ENCODE measurements around the gene OSBPL5. TPM values are rescaled to one million over a fixed set of nuclear protein-coding genes. Genes with fewer than 3 reads are reported as not detected.
"Not testable (repeated sequence)": the region's sequence is repeated elsewhere in the genome, so short reads cannot be mapped to it uniquely, and the experiment has no call there.

The OSBPL5 gene
- total RNA-seq, 1 donor from 2014 or later: 31.4 TPM

DNA sequence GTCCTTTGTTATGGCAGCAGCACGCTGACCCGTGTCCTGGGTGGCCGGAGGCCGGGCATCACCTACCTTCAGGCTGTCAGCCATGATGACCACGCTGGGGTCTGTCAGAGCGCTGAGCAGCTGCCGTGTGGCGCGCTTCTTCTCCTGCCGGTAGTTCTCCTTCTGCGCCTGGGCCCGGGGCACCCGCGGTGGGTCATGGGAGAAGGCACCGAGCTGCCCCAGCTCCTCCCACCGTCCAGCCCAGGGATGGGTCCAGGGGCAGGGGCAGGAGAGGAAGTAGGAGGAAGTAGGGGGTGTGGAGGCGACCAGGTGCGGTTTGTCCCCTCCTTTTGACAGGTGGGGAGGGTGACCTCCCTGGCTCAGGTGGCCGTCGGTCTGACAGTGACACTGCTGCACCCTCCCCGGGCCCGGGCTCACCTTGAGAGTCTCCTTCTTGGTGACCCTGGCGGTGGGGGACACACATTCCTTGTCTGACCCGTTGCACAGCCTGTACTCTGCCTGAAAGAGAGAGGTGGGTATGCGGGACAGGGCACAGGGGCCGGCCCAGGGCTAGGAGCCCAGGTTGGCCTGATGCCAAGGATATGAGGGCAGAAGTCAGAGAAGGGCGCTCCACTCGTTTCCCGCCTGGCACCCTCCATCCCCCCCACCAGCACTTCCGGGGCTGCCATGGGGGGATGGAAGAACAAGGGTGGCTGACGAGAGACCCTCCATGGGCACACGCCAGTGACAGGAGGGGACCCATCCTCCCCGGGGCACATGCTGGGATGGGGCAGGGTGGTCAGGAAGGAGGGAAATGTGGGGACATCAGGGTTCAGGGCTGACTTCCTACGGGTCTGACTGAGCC lies 43.0 kb downstream of the OSBPL5 start:
- Mint-ChIP-seq H3K27me3 (ENCODE audit: low read depth) (no peaks in the 10 kb centered on the region), H3K4me3 (no peak overlapping the region), H3K9me3 (peaks cover 5% of the 10 kb centered on the region), H3K36me3 (ENCODE audit: low read depth) (peaks cover 16% of the 10 kb centered on the region), H3K27ac (ENCODE audit: unreplicated experiment) (no peak overlapping the region), H3K4me1 (no peaks in the 10 kb centered on the region)
- no peak for DNase-seq (ENCODE audit: low read depth, low spot score)
- TF ChIP-seq, protein P1, sequence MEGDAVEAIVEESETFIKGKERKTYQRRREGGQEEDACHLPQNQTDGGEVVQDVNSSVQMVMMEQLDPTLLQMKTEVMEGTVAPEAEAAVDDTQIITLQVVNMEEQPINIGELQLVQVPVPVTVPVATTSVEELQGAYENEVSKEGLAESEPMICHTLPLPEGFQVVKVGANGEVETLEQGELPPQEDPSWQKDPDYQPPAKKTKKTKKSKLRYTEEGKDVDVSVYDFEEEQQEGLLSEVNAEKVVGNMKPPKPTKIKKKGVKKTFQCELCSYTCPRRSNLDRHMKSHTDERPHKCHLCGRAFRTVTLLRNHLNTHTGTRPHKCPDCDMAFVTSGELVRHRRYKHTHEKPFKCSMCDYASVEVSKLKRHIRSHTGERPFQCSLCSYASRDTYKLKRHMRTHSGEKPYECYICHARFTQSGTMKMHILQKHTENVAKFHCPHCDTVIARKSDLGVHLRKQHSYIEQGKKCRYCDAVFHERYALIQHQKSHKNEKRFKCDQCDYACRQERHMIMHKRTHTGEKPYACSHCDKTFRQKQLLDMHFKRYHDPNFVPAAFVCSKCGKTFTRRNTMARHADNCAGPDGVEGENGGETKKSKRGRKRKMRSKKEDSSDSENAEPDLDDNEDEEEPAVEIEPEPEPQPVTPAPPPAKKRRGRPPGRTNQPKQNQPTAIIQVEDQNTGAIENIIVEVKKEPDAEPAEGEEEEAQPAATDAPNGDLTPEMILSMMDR (conservative IDR thresholded peaks at IDR 0.05): no peak

DNA sequence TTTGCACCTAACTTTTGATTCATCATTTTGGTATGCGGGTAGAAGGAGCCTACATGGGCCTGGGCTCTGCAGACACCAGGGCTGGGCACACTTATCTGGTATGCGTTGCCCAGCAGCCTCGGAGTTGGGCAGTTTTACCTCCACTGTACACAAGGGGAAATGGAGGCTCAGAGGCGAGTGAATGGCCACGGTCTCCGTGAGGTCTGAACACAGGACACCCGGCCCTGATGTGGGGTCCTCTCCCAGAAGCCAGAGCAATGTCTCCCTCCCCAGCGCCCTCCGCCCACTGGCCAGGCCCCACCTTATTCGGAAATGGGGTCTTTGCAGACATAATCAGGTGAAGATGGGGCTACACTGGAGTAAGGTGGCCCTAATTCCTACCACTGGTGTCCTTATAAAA lies 43.7 kb downstream of the OSBPL5 start:
- Mint-ChIP-seq H3K27me3 (ENCODE audit: low read depth) (no peaks in the 10 kb centered on the region), H3K4me1 (no peaks in the 10 kb centered on the region), H3K27ac (ENCODE audit: unreplicated experiment) (no peak overlapping the region), H3K9me3 (peaks cover 5% of the 10 kb centered on the region), H3K4me3 (no peak overlapping the region), H3K36me3 (ENCODE audit: low read depth) (peaks cover 20% of the 10 kb centered on the region)
- DNase-seq (ENCODE audit: low read depth, low spot score): no peak
- TF ChIP-seq, protein P1 (conservative IDR thresholded peaks at IDR 0.05): no peak

DNA sequence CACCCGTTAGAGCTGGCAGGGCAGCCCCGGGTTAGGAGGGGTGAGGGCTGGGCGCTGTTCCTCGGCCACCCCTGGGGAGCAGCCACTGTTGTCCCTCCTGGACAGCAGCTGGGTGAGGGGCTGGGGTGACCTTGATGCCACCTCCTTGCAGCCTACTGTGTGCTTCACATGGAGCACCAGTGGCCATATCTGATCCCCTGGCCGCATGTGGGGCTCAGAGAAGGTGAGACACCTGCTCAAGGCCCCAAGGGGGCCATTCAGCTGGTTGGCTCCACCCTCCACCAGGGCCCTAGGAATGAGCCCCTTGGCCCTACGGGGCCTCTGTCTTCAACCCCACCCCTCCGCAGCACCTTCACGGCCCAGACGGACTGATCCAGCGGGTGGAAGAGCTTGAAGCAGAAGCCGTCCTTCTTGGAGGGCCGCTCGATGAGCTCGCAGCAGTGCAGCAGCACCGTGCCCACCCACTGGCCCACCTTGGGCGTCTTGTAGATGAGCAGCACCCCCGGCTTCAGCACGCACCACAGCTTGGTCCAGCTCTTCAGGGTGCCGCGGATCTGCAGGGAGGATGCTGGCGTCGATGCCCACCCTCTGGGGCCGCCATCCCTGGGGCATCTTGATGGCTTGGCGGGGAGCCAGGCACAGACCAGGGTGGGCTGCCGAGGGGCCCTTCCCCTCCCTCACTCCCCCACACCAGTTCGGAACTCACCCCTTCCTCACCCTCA lies 44.9 kb downstream of the OSBPL5 start:
- H3K4me1 Mint-ChIP-seq: no peaks in the 10 kb centered on the region
- H3K36me3 Mint-ChIP-seq (ENCODE audit: low read depth): peaks cover 26% of the 10 kb centered on the region
- TF ChIP-seq, protein P1 (conservative IDR thresholded peaks at IDR 0.05): no peak
- H3K27me3 Mint-ChIP-seq (ENCODE audit: low read depth): no peaks in the 10 kb centered on the region
- H3K27ac Mint-ChIP-seq (ENCODE audit: unreplicated experiment): peak overlapping the region; percentile 35
- H3K9me3 Mint-ChIP-seq: peaks cover 10% of the 10 kb centered on the region
- H3K4me3 Mint-ChIP-seq: no peak overlapping the region
- DNase-seq (ENCODE audit: low read depth, low spot score): no peak

DNA sequence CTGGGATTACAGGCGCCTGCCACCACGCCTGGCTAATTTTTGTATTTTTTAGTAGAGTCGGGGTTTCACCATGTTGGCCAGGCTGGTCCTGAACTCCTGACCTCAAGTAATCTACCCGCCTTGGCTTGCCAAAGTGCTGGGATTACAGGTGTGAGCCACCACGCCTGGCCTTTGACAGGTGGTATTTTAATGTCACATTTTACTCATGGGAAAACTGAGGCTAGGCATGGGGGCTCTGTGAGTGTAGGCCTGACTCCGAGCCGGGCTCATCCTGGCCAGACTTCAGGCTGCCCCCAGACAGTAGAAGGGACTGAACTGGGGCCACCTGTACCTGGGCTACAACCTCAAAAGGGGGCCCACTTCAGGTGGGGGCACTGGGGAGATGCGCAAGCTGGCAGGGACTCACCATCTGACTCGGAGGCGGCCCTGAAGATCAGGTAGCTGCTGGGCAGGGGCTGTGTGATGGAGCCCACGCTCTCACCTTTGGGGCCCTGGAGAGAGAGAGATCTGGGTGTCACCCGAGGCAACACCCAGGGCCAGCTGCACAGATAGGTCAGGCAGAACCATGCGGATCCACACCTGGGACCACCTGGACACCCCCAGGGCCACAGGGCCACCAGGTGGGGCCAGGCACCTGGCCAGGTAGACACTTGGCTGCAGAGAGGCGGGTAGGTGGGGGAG lies 45.8 kb downstream of the OSBPL5 start:
- TF ChIP-seq, protein P1 (conservative IDR thresholded peaks at IDR 0.05): no peak
- H3K27me3 Mint-ChIP-seq (ENCODE audit: low read depth): no peaks in the 10 kb centered on the region
- peaks cover 31% of the 10 kb centered on the region for H3K36me3 Mint-ChIP-seq (ENCODE audit: low read depth)
- no peak overlapping the region for H3K4me3 Mint-ChIP-seq
- no peaks in the 10 kb centered on the region for H3K4me1 Mint-ChIP-seq
- DNase-seq (ENCODE audit: low read depth, low spot score): no peak
- no peak overlapping the region for H3K27ac Mint-ChIP-seq (ENCODE audit: unreplicated experiment)
- peaks cover 11% of the 10 kb centered on the region for H3K9me3 Mint-ChIP-seq

DNA sequence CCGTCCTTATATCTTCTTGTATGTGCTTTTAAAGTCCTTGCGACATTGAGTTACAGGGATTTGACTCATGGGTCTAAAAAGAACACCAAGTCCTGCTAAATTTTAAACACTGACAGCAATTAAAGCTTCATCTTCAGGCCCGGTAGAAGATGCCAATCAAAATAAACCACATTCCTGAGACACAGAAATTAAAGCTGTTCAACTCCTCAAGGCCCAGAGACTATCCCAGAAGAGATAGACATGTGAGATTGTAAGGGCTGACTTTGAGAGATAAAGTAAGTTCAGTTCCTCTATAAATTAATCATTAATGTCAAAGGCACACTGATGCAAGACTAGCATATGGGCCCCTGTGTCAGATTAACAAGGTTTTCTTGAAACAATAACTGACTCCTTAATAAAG lies 49.8 kb downstream of the OSBPL5 start:
- Mint-ChIP-seq H3K4me3 (no peak overlapping the region), H3K27ac (ENCODE audit: unreplicated experiment) (no peak overlapping the region), H3K36me3 (ENCODE audit: low read depth) (peaks cover 60% of the 10 kb centered on the region), H3K9me3 (peaks cover 22% of the 10 kb centered on the region), H3K27me3 (ENCODE audit: low read depth) (no peaks in the 10 kb centered on the region), H3K4me1 (no peaks in the 10 kb centered on the region)
- TF ChIP-seq, protein P1 (conservative IDR thresholded peaks at IDR 0.05): no peak
- no peak for DNase-seq (ENCODE audit: low read depth, low spot score)

DNA sequence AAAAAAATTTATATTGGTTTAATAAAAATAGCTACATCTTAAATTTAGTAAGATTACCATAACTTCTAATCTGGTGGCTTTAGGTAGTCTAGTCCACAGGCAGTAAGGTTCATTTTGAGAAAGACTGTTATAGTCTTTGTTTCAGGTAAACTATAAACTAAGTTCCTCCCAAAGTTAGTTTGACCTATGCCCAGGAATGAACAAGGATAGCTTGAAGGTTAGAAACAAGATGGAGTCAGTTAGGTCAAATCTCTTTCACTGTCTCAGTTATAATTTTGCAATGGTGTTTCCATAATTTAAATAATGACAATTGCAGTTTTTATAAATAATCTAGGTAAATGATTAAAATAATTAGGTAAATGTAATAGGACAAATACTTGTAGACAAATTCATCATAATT lies 51.4 kb downstream of the OSBPL5 start:
- H3K4me1 Mint-ChIP-seq; H3K4me3 Mint-ChIP-seq; DNase-seq (ENCODE audit: low read depth, low spot score); H3K27me3 Mint-ChIP-seq (ENCODE audit: low read depth); H3K27ac Mint-ChIP-seq (ENCODE audit: unreplicated experiment): not testable (repeated sequence)
- Mint-ChIP-seq H3K36me3 (ENCODE audit: low read depth) (peaks cover 60% of the 10 kb centered on the region), H3K9me3 (peaks cover 22% of the 10 kb centered on the region)
